Upper lobe of right lung (tissue), 1 donor: ENCODE measurements around the gene FAM81B. TPM values are rescaled to one million over a fixed set of nuclear protein-coding genes. Genes with fewer than 3 reads are reported as not detected.
"Not testable (repeated sequence)": the region's sequence is repeated elsewhere in the genome, so short reads cannot be mapped to it uniquely, and the experiment has no call there.

ENCODE experiments used
- ATAC-seq: fragments of 200-7000 bp; cut with Tn5 transposase; one replicate; pipeline ENCODE4 v1.9.1; 2020; ENCODE audit warnings: mild to moderate bottlenecking, moderate library complexity
- DNase-seq: peaks from one replicate; pipeline ENCODE4 v3.0.0-alpha.2; 2020
- H3K27ac ChIP-seq: fragments of 200-600 bp; one replicate; pipeline ENCODE4 v1.8.0; 2022
- H3K27me3 ChIP-seq: fragments of 200-600 bp; one replicate; pipeline ENCODE4 v1.8.0; 2022; ENCODE audit warnings: mild to moderate bottlenecking
- H3K36me3 ChIP-seq: fragments of 200-600 bp; one replicate; pipeline ENCODE4 v1.8.0; 2022
- H3K4me1 ChIP-seq: fragments of 200-600 bp; one replicate; pipeline ENCODE4 v1.8.0; 2022
- H3K4me3 ChIP-seq: fragments of 200-600 bp; one replicate; pipeline ENCODE4 v1.8.0; 2022; ENCODE audit warnings: mild to moderate bottlenecking
- H3K9me3 ChIP-seq: fragments of 200-600 bp; one replicate; pipeline ENCODE4 v1.8.0; 2022
- CTCF ChIP-seq: fragments of 200-600 bp; IDR thresholded peaks from one replicate; pipeline ENCODE4 v1.8.0; 2022; ENCODE audit warnings: antibody characterized with exemption
- intact Hi-C: fragments of 100-400 bp; cut with DNase I; formaldehyde crosslinking; loops from one replicate; pipeline ENCODE4 v1.11.0; 2022
- total RNA-seq: library from RNA; stranded (reverse); fragmentation: NEBNext Ultra II Directional; extraction: Animal tissue kit (Norgen Biotek cat#: 25700); gene quantifications from one replicate; pipeline ENCODE4 v1.2.1, GENCODE V29; 2021
- donor health status: DM: no; HTN: yes; CAD: no; lungs with severe emphysema.

The FAM81B gene
- total RNA-seq, 1 donor from 2014 or later: not detected

DNA sequence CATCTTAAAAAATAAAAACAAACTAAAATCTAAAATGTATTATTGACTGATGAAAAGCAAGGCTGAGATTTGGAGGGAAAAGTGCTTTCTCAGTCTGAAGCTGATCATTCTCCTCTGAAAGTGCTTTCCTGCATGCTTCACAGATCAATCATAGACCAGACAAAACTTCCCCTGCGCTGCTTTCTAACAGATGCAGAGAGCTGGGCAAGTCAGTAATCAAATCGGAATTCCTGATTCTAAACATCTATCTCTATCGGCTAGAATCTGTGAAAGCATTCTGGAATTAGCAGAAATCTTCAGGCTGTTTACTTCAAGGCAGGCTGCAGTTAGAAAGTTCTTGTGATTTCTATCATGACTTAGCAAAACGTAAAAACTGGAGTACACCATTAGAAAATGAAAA is 15.6 kb upstream of the FAM81B start:
- DNase-seq: no peak
- H3K36me3 ChIP-seq: no peaks in the 10 kb centered on the region
- no peak for TF ChIP-seq CTCF
- H3K27ac ChIP-seq: no peak overlapping the region
- ATAC-seq: no peak
- H3K9me3 ChIP-seq: no peaks in the 10 kb centered on the region
- H3K4me3 ChIP-seq: no peak overlapping the region
- no peaks in the 10 kb centered on the region for H3K4me1 ChIP-seq
- intact Hi-C loops: no loop called here
- no peaks in the 10 kb centered on the region for H3K27me3 ChIP-seq

- no peak for DNase-seq
- no peaks in the 10 kb centered on the region for H3K36me3 ChIP-seq
- intact Hi-C loops: no loop called here
- H3K4me1 ChIP-seq: no peaks in the 10 kb centered on the region
- H3K4me3 ChIP-seq: no peak overlapping the region
- no peaks in the 10 kb centered on the region for H3K9me3 ChIP-seq
- H3K27ac ChIP-seq: no peak overlapping the region
- no peaks in the 10 kb centered on the region for H3K27me3 ChIP-seq
- ATAC-seq: no peak
- no peak for TF ChIP-seq CTCF
Measured at GRCh38 chr5:95379133-95379532, 12.0 kb upstream of the FAM81B start.

GRCh38 chr5:95380103-95380628 is 11.0 kb upstream of the FAM81B start:
- H3K27me3 ChIP-seq: no peaks in the 10 kb centered on the region
- no peaks in the 10 kb centered on the region for H3K4me1 ChIP-seq
- H3K4me3 ChIP-seq: no peak overlapping the region
- intact Hi-C loops: no loop called here
- no peak for TF ChIP-seq CTCF
- DNase-seq: no peak
- no peak overlapping the region for H3K27ac ChIP-seq
- no peaks in the 10 kb centered on the region for H3K36me3 ChIP-seq
- H3K9me3 ChIP-seq: no peaks in the 10 kb centered on the region
- ATAC-seq: no peak

DNA sequence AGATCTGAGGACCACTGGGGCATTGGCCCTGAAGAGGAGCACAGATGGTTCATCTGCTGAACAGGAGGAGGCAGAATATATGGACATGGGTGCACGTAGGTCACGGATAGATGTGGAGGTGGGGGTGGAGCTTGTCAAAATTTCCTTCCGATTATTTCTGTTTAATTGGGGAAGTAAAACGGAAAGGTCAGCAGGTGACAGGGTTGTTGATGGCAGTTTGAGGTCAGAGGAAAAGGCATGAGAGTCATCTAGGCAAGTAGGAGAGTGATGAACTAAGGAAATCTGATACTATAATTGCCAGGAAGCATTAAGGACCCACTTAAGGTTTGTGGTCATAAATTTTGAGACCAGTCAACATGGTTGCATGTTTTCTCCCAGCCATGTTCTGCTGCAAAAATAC is 8.4 kb upstream of the FAM81B start:
- DNase-seq (no peak), ATAC-seq (no peak)
- no peak overlapping the region for H3K27ac ChIP-seq
- no peak overlapping the region for H3K4me3 ChIP-seq
- H3K4me1 ChIP-seq: no peaks in the 10 kb centered on the region
- no peaks in the 10 kb centered on the region for H3K9me3 ChIP-seq
- no peaks in the 10 kb centered on the region for H3K36me3 ChIP-seq
- TF ChIP-seq CTCF: no peak
- no peaks in the 10 kb centered on the region for H3K27me3 ChIP-seq
- intact Hi-C loops: no loop called here

DNA sequence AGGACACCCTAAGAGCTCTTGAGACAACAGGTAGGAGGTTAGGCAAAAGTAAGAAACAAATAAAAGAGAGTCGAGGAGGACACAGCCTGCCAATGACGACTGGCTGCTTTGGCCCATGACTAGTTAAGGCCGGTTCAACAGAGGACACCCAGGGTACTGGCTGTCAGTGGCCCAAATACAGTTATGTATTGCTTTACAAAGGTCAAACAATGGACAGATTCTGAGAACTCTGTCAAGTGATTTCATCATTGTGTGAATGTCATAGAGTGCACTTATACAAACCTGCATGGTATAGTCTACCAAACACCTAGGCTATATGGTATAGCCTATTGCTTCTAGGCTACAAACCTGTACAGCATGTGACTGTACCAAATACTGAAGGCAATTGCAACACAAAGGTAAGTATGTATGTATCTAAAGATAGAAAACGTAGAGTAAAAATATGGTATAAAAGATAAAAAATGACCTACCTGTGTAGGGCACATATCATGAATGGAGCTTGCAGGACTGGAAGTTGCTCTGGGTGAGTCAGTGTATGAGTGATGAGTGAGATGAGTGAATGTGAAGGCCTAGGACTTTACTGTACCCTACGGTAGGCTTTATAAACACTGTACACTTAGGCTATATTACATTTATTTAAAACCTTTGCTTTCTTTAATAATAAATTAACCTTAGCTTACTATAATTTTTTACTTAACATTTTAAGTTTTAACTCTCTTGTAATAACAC is 6.5 kb upstream of the FAM81B start:
- Histone ChIP-seq H3K27me3 (no peaks in the 10 kb centered on the region), H3K36me3 (no peaks in the 10 kb centered on the region), H3K9me3 (no peaks in the 10 kb centered on the region), H3K4me3 (no peak overlapping the region), H3K27ac (no peak overlapping the region), H3K4me1 (no peaks in the 10 kb centered on the region)
- no peak for DNase-seq
- no peak for TF ChIP-seq CTCF
- no peak for ATAC-seq
- intact Hi-C loops: no loop called here

DNA sequence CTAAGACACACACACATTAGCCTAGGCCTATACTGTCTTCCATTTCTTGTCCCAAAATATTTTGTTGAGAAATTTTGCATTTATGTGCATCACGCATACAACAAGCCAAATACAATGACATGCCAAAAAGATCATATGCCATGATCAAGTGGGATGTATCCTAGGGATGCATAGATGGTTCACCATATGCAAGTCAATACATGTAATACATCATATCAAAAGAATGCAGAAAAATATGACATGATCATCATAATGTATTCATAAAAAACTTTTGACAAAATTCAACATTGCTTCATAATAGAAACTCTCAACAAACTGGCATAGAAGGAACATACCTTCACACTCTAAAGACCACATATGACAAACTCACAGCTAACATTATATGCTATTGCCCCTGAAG is 5.8 kb upstream of the FAM81B start:
- Histone ChIP-seq H3K4me3 (no peak overlapping the region), H3K27me3 (no peaks in the 10 kb centered on the region), H3K9me3 (no peaks in the 10 kb centered on the region), H3K27ac (no peak overlapping the region), H3K4me1 (no peaks in the 10 kb centered on the region), H3K36me3 (no peaks in the 10 kb centered on the region)
- no peak for TF ChIP-seq CTCF
- DNase-seq (no peak), ATAC-seq (no peak)
- intact Hi-C loops: no loop called here

DNA sequence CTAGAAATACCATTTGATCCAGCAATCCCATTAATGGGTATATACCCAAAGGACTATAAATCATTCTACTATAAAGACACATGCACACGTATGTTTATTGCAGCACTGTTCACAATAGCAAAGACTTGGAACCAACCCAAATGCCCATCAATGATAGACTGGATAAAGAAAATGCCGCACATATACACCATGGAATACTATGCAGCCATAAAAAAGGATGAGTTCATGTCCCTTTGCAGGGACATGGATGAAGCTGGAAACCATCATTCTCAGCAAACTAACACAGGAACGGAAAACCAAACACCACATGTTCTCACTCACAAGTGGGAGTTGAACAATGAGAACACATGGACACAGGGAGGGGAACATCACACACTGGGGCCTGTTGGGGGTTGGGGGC is 799 bp downstream of the FAM81B start:
- H3K4me3 ChIP-seq, H3K4me1 ChIP-seq, H3K27me3 ChIP-seq, ATAC-seq, H3K36me3 ChIP-seq, H3K9me3 ChIP-seq, intact Hi-C loops, DNase-seq, H3K27ac ChIP-seq: not testable (repeated sequence)
